Bone marrow (tissue), 2 donors: ENCODE data around the gene MCCD1.

Experiments used
- DNase-seq, 2 donors: peaks; one replicate each; lab custom pipeline; 2025; lab: John Stamatoyannopoulos, UW

Gene MCCD1

GRCh38 chr6:31513456-31514165 is 15.2 kb upstream of the MCCD1 start:
- no peak for DNase-seq

- no peak for DNase-seq
These were observed 6.9 kb upstream of the MCCD1 start for GRCh38 chr6:31521835-31522234.

GRCh38 chr6:31525553-31525931 is 3.2 kb upstream of the MCCD1 start:
- no peak for DNase-seq

- DNase-seq: peak in 1 of 2 donors; percentile 4
These were observed 2.7 kb upstream of the MCCD1 start for GRCh38 chr6:31525932-31526591.

- no peak for DNase-seq
These were observed 420 bp upstream of the MCCD1 start for GRCh38 chr6:31528307-31528777.

GRCh38 chr6:31529329-31530150 is 778 bp downstream of the MCCD1 start:
- no peak for DNase-seq

GRCh38 chr6:31530659-31531058 is 1.9 kb downstream of the MCCD1 start:
- no peak for DNase-seq

GRCh38 chr6:31531162-31531561 is 2.4 kb downstream of the MCCD1 start:
- no peak for DNase-seq

- no peak for DNase-seq
These were observed 3.2 kb downstream of the MCCD1 start for GRCh38 chr6:31531771-31532643.

GRCh38 chr6:31532644-31533454 is 4.1 kb downstream of the MCCD1 start:
- DNase-seq: no peak

GRCh38 chr6:31533455-31533841 is 4.7 kb downstream of the MCCD1 start:
- DNase-seq: no peak

- DNase-seq: no peak
These were observed 5.2 kb downstream of the MCCD1 start for GRCh38 chr6:31534011-31534410.

GRCh38 chr6:31534521-31535040 is 5.8 kb downstream of the MCCD1 start:
- DNase-seq: no peak

GRCh38 chr6:31535538-31536324 is 7.0 kb downstream of the MCCD1 start:
- no peak for DNase-seq

- DNase-seq: no peak
These were observed 10.1 kb downstream of the MCCD1 start for GRCh38 chr6:31538805-31539400.

GRCh38 chr6:31540640-31541039 is 11.9 kb downstream of the MCCD1 start:
- DNase-seq: no peak

GRCh38 chr6:31541059-31541657 is 12.4 kb downstream of the MCCD1 start:
- DNase-seq: no peak

- peak; percentile 88 to 92 for DNase-seq
These were observed 13.1 kb downstream of the MCCD1 start, which contains the start of gene DDX39B for GRCh38 chr6:31541658-31542521. Gene DDX39B, minus strand, starts transcription at chr6:31542003. Its CDS starts 1,471 bp downstream, at chr6:31540532.
